KBM-7 (cell line): ENCODE data around the gene SRP9.
"Not testable (repeated sequence)": the region's sequence is repeated elsewhere in the genome, so short reads cannot be mapped to it uniquely, and the experiment has no call there.

ENCODE experiments used
- DNase-seq: peaks from one replicate; pipeline ENCODE4 v3.0.0-alpha.2; 2015
- in situ Hi-C: fragments of 300-500 bp; cut with MboI; formaldehyde crosslinking; loops from 2 replicates; pipeline ENCODE4 v1.14.3; 2020; ENCODE audit warnings: low sequenced_read_pairs, low pct_unique_long_range_greater_than_20kb, mixed read lengths

The SRP9 gene

DNA sequence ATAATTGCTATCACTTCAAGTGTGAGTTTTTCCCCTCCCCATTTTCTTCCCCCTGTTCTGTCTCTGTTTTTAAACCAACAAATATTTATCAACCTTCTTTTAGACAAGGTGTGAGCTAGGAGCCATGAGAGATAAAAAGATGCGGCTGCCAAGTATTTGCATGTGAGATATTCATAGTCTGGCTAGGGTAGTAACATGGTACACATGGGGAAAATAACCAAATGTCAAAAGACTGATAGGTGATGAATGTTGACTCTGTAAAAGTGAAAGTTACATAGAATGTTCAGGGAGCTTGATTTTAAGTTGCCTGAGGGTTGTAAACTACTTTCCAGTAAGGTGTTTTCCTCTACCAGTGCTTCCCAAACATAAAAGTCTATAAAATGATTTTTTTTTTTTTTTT, 25.4 kb upstream of the SRP9 start:
- no peak for DNase-seq
- in situ Hi-C loops = no loop called here

DNA sequence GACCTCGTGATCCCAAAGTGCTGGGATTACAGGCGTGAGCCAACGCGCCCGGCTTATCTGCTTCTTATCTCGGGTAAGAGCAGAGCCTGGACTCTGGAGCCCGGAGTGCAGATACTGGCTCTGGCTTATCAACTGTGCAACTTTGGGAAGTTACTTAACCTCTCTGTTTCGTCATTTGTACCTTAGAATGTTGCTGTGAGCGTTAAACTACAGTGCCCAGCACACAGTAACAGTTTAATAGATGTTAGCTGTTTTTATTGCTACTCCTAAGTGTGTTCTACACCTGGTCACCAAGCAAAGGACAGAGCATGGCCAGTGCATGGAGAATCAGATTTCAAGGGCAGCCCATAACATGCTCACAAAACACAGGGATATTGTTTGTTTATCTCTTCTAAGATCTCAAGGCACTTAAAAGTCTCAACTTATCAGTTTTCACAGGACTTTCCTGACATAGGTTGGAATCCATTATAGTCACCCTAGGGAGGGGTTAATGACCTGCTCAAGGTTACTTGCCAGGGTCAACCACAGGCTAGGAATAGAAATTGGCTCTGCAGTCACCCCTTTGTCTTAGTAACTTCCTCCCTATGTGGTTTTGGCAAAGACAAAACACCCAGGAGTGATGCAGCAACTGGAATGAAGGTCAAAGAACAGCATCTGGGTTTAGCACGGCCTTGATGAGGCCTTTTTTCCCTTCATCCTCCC, 22.5 kb upstream of the SRP9 start:
- DNase-seq = peak; percentile 64
- in situ Hi-C loops = no loop called here

DNA sequence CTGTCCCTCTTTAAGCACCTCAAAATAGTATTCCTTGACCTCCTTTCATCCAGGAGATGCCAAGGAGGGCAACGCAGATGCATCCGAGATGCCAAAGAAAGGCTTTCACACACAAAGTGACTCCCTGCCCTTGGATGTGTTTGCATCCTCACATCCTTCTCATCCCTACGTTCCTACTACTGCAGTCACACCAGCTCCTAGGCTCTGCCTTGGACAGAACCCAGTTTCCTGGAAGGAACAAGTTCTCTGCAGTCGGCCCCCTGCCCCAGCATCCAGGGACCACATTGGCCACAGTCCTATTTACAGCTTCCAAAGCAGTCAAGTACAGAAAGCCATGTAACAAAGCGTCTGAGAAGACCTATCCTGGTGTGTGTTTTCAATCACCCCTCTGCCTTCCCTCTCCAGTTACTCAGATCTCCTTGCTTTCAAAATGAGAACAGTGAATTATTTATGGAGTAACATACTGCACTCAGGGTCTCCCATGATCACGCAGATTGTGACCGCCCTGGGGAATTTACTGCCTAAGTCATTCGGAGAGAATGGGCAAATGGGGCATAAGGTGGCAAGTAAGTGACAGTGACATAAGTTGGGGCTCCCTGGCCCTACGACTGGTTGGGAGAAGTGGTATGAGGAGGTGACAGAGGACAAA, 21.8 kb upstream of the SRP9 start:
- no peak for DNase-seq
- in situ Hi-C loops = no loop called here

DNA sequence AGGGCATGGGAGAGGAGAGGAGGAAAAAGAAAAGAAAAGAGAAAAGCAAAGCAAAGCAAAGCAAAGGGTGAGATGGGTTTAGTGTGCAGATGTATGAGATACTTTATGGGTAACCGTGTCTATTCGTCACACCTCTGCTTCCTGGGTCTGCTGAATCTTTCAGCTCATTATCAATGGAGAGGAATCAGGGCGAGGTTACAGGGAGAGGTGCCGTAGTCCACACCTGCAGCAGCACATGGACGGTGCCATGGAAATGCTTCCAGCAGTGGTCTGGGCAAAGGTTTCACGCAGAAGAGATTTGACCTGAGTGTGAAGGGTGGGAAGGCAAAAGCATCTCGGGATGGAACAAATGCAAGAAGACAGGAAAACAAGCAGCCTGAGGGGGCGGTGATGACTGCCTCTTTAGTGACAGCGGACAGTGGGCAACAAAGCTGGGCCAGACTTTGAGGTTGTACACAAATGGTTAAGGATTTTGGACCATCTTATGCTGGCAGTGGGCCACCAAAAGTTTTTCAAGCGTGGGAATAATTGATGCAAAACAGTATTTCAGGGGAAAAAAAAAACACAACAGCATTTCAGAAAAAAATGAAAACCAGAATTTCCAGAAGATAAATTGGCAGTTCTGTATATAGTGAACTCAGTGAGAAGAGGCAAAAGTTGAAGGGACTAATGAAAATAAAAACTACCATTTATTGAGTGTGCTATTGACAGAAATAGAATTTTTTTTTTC, 19.5 kb upstream of the SRP9 start:
- in situ Hi-C loops = no loop called here
- DNase-seq = no peak

DNA sequence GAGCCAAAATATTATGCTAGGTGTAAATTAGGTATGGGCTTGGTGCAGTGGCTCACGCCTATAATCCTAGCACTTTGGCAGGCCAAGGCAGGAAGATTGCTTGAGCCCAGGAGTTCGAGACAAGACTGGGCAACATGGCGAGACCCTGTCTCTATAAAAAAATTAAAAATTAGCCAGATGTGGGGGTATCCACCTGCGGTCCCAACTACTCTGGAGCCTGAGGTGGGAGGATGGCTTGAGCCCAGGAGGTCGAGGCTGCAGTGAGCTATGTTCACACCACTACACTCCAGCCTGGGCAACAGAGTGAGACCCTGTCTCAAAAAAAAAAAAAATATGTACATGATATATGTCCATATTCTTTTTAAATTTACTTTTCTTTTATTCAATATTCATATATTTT, 17.7 kb upstream of the SRP9 start:
- in situ Hi-C loops = not testable (repeated sequence)

DNA sequence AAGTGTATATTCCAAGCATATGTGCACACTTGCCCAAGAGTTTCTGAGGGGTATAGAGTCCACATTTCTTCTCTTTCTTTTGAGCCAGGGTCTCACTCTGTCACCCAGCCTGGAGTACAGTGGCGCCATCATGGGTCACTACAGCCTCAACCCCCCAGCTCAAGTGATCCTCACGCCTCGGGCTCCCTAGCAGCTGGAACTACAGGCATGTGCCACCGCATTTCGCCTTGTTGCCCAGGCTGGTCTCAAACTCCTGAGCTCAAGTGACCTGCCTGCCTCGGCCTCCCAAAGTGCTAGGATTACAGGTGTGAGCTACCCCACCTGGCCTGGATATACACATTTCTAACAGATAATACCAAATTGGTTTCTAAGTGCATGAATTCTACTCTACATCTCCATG, 17.1 kb upstream of the SRP9 start:
- in situ Hi-C loops = no loop called here

More for the DNA sequence above, 17.7 kb upstream of the SRP9 start:
- DNase-seq = not testable (repeated sequence)

DNA sequence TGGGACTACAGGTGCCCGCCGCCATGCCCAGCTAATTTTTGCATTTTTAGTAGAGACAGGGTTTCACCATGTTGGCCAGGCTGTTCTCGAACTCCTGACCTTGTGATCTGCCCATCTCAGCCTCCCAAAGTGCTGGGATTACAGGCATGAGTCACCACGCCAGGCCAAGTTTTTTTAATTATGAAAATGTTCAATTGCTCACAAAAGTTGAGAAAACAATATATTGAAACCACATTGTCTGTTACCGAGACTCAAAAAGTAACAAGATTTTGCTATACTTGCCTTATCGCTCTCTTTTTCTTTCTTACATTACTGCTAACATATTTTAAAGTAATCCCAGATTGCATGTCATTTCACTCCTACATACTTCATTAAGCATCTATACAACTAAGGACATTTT, 16.2 kb upstream of the SRP9 start:
- in situ Hi-C loops, DNase-seq: not testable (repeated sequence)

More for the DNA sequence above, 17.1 kb upstream of the SRP9 start:
- DNase-seq = no peak

DNA sequence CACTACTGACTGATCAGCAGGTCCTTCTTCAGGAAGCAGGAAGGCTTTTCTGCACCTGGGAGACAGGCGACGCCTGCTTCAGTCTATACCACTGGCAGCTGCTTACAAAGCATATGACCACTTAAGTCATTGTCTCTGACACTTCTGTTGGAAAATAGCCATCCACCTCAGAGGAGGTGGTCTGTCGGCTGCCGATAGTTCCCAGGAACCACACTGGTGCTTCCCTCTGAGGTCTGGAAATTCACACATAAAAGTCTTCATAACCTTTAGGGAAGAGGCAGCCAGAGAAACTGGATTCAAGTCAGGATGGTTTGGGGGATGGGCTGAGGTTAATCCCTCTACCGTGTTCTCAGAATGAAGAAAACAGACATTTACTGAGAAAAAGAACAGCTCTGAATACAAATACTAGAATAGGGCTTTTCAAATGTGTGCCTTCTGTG, 15.6 kb upstream of the SRP9 start:
- DNase-seq = no peak
- in situ Hi-C loops = no loop called here

DNA sequence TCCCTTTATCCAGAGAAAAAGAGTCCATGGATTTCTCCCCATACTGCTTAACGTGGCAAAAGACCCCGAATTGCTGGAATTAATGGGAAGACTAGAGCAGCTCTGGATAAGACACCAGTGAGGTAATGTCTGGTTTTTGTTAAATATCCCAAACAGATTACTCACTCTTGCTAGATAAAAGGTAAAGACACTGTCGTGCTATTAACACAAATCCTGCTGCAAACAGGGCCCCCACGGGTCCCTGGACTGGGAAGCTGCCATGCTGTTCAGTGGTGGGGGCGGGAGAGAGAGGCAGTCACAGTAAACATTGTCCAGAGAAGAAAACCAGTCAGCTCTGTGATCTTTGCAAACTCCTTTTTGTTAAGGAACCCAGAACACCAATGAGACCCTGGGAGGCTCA, 15.2 kb upstream of the SRP9 start:
- no peak for DNase-seq
- in situ Hi-C loops = no loop called here

DNA sequence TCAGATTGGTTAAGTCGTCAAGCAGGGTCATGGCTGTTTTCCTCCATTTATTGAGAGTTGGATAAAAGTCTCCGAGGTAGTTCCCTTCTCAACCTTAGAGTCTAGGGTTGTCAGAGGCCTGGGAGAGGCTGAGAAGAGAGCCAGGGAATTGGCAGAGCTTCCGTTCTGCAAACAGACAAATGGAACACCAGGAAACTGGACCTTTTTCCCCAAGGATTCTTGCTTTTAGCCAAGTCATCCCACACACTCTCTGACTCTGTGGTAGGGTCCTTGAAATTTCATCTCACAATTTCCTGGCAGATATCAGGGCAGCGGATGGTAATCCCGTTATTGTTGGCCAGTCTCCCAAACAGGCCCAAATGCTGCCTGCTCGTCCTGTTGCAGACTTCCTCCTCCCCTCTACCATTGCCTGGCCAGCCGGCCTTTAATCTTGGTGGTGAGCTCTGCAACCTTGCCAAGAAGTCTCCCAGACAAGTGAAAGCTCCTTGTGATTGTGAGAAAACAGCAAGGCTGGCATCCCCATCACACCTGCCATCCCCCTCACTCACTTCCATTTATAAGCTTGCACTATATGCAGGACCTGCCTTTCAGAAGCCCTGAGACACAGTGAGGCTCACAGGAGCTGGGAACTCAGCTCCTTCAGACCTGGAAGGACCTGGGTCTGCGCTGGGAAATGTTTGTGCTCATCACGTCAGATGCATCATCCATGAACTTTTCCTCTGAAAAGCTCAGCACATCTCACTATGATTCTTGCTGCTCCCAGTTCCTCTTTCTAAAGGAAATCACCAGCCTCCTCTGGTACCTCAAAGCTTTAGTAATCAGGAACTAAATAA, 13.7 kb upstream of the SRP9 start:
- in situ Hi-C loops = no loop called here

DNA sequence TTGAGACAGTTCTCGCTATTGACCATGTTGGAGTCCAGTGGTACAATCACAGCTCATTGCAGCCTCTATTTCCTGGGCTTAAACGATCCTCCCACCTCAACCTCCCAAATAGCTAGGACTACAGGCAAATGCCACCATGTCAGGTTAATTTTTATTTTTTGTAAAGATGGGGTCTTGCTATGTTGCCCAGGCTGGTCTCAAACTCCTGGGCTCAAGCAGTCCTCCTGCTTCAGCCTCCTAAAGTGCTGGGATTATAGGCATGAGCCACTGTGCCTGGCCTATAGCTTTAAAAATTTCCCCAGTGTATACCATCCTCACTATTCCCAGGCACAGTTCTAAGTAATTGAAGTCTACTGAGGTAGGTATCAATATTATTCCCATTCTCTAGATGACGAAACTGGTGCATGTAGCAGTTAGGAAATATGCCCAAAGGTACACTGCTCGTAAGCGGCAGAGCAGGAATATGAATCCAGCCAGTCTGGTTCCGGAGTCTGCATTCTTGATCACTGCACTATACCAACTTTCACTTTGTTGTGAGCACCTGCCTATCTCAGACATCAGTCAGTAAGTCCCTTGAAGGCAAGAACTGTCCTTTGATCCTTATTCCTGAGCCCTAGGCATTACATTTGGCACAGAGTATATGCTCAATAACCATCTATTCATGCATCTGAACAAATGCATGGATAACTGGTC, 11.5 kb upstream of the SRP9 start:
- in situ Hi-C loops = no loop called here
- no peak for DNase-seq

More for the DNA sequence above, 13.7 kb upstream of the SRP9 start:
- DNase-seq = no peak

DNA sequence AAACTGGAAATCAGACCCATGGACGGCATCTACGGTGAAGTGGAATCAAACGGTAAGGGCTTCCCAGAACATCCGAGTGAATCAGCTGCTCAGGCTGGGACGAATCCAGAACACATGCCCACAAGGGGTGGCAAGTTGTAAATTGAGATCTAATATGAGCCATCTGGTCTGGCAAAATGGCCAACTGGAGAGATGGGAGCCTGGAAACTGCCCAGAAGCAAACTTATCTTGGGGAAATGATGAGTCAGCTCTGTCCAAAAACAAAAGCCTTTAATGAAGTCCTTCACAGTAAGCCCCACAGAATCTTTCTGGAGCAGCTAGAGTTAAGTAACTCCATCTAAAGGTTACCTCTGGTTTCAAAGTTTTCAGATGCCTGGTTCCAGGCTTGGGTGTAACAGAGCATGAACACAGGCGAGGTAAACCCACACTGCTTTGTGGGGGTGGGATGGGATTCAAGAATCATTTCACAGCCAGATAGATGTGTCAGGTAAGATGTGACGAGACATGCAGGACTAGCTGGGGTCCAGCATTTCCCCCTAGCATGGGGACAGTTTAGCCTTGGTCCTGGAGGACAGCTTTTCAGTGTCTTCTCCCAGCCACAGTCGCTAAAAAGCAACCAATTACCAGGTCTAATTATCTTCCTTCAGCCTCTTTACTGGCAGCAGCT, 10.5 kb upstream of the SRP9 start:
- in situ Hi-C loops = no loop called here
- DNase-seq = no peak

DNA sequence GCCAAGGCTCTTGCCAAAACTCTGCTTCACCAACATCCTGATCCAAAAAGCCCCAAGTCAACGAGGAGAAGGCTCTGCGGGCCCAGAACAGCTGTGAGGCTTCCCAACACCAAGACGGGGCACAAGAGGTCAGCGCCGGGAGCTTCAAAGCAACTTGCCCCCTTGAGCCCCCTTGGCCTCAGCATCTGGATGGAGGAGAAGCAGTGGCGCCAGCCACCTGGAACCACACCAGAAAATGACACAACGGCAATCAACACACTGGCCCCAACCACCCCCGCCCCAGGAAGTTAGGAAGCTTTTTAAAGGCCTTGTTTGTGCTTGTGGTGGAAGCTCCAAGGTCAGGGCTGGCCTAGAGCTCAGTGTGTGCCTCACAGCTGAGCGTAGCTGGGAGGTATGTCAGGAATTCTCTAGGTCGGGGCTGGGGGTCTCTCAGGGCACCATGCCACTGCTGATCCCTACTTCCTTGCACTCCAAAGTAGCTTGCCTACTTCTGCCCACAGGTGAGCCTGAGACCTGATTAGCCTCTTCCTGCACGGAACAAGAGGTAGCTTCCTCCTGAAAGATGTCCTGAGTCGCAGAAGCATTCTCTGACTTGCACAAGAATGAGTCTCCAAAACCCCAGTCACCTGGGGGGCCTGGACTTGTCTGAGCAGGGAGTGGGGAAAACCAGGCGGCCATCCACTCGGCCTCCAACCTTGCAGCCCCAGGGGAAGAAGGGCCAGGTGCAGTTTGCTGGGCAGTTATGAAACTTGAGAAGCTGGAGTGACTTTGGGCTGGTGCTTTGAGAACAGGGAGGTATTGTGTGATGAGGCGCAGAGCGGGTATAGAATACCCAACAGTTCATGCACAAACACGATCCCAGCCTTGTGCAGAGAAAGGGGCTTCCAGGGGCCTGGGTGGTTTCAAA, 9.7 kb upstream of the SRP9 start:
- in situ Hi-C loops = no loop called here
- DNase-seq = no peak

DNA sequence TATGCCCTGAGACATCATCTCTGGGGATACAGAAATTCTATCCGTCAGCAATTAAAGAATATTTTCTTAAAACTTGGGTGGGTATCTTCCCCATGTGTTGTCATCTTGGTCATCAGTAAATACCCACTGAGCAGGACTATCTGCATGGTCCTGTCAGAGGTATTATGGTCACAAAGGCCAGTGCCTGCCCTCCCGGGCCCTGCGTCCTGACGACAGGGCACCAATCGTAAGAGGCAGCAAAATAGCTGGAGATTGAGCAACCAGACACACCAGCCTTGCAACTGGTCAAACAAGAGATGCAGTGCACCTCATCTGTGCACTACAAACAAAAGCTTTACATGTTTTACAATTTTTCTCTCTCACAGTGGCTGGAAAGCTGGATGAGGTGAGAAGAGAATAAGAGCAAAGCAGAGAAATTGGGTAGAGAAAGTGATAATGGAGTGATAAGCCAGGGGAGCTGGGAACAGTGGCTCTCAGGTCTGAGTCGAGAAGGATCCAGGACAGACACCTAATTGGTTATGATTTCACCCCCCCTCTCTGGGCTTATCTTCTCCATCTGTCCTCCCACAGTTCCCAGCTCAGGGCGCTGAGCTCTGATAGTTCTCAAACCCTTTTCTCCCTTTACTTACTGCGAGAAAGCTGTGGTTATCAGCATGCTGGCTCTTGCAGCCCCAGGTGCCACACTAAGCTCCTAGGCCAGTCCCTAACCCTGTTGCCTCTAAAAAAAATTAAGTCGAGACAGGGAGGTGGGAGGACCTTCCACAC, 8.8 kb upstream of the SRP9 start:
- DNase-seq = no peak
- in situ Hi-C loops = no loop called here

DNA sequence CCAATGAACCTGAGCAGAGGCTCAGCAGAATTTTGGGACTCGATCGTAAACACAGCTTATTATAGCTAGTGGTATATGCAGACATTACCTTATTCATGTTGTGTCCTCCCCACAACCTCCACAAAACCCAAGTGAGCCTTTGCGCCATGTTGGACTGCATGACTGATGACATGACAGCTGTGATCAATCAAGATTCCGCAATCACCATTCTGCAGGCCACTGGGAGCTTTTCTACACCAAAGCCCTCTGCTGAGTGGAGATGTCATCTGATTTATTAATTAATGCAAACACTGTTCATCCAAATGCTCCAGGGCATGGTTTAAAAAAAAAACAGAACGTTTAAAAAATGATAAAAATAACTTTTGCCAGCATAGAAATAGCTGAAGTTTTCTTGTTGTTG, 7.9 kb upstream of the SRP9 start:
- in situ Hi-C loops = no loop called here
- DNase-seq = no peak

DNA sequence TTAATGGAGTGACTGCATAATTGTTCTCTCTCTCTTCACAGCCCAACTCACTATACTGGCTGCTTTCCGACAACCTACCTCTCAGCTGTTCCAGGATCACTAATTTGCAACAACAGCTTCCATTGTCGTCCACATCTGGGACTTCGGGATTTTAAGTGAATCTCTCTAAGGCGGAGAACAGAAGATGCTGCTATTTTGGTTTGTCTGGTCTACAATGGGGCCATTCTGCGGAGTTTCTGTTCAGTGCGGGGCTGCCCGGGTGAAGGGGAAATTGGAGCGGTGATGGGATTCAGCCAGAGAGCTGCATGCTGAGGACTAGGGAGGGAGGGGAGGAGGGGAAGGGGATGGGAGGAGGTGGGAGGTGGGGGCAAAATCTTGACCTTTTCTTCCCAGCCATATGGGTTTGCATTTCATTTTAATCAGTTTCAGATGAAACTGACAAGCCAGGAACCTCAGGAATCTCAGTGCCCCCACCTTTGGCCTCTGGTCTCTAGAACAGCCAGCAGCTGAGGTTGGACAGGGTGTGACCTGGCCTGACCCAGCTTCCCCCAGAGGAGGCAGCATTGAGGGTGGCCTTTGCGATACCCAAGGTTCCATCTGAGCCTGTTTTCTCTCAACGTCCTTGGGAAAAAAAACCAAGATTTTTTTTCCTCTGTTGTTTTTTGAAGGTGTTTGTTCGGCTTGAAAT, 6.9 kb upstream of the SRP9 start:
- DNase-seq = no peak
- in situ Hi-C loops = no loop called here
